SJSA1 (cell line): ENCODE results near the gene ARNT2. TPM values are rescaled to one million over a fixed set of nuclear protein-coding genes. Genes with fewer than 3 reads are reported as not detected.

Experiments used
- DNase-seq, 2 experiments: peaks; one replicate each; pipeline ENCODE4 v3.0.0-alpha.2; 2015 to 2020; ENCODE audit warnings: low spot score in 2 of 2, low read depth in 1 of 2
- H3K27ac ChIP-seq: fragments of 250-450 bp; sonication (Bioruptor Pico); 2 replicates; pipeline ENCODE4 v1.5.1; 2020; ENCODE audit warnings: mild to moderate bottlenecking, moderate library complexity
- H3K27me3 ChIP-seq: fragments of 250-450 bp; sonication (Bioruptor Pico); replicated peaks from 2 replicates; pipeline ENCODE4 v1.5.1; 2020; ENCODE audit warnings: mild to moderate bottlenecking, moderate library complexity
- H3K36me3 ChIP-seq: fragments of 250-450 bp; sonication (Bioruptor Pico); 2 replicates; pipeline ENCODE4 v1.5.1; 2020; ENCODE audit warnings: mild to moderate bottlenecking
- H3K4me1 ChIP-seq: fragments of 250-450 bp; sonication (Bioruptor Pico); replicated peaks from 2 replicates; pipeline ENCODE4 v1.6.1; 2021; ENCODE audit warnings: mild to moderate bottlenecking
- H3K4me3 ChIP-seq: fragments of 250-450 bp; sonication (Bioruptor Pico); 2 replicates; pipeline ENCODE4 v1.5.1; 2020; ENCODE audit warnings: mild to moderate bottlenecking
- H3K9me3 ChIP-seq: fragments of 250-450 bp; sonication (Bioruptor Pico); replicated peaks from 2 replicates; pipeline ENCODE4 v1.5.1; 2020; ENCODE audit warnings: mild to moderate bottlenecking
- total RNA-seq: library from RNA; depleted of rRNA; stranded (reverse); fragments of >200 nt; shearing (Covaris generic); gene quantifications from 2 replicates; pipeline ENCODE4 v1.2.3, GENCODE V29; 2014

ARNT2 gene
- total RNA-seq, 1 experiment from 2014 or later = 7.1 TPM

DNA sequence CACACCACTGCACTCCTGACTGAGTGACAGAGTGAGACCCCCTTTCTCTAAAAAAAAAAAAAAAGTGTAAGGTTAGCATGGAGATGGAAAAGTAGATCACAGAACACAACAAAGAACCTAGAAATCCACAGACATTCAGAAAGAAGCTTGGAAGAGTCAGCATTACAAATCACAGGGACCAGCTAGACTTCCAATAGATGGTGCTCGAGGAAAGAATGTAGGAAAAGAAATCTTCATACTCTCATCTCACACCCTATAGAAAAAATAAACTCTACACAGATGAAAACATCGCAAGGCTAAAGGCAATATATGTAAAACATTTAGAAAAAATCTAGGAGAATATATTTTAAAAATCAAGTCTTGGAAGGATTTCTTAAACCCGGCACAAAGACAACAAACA, 196.4 kb downstream of the ARNT2 start:
- Histone ChIP-seq H3K27me3 (no peaks in the 10 kb centered on the region), H3K27ac (no peak overlapping the region), H3K4me1 (peaks cover 19% of the 10 kb centered on the region), H3K9me3 (no peaks in the 10 kb centered on the region), H3K4me3 (no peak overlapping the region), H3K36me3 (no peaks in the 10 kb centered on the region)
- DNase-seq = no peak

GRCh38 chr15:80601256-80601655, 197.1 kb downstream of the ARNT2 start:
- H3K36me3 ChIP-seq = no peaks in the 10 kb centered on the region
- H3K9me3 ChIP-seq = no peaks in the 10 kb centered on the region
- H3K4me3 ChIP-seq = no peak overlapping the region
- no peaks in the 10 kb centered on the region for H3K27me3 ChIP-seq
- no peak for DNase-seq
- H3K4me1 ChIP-seq = peaks cover 15% of the 10 kb centered on the region
- H3K27ac ChIP-seq = no peak overlapping the region

DNA sequence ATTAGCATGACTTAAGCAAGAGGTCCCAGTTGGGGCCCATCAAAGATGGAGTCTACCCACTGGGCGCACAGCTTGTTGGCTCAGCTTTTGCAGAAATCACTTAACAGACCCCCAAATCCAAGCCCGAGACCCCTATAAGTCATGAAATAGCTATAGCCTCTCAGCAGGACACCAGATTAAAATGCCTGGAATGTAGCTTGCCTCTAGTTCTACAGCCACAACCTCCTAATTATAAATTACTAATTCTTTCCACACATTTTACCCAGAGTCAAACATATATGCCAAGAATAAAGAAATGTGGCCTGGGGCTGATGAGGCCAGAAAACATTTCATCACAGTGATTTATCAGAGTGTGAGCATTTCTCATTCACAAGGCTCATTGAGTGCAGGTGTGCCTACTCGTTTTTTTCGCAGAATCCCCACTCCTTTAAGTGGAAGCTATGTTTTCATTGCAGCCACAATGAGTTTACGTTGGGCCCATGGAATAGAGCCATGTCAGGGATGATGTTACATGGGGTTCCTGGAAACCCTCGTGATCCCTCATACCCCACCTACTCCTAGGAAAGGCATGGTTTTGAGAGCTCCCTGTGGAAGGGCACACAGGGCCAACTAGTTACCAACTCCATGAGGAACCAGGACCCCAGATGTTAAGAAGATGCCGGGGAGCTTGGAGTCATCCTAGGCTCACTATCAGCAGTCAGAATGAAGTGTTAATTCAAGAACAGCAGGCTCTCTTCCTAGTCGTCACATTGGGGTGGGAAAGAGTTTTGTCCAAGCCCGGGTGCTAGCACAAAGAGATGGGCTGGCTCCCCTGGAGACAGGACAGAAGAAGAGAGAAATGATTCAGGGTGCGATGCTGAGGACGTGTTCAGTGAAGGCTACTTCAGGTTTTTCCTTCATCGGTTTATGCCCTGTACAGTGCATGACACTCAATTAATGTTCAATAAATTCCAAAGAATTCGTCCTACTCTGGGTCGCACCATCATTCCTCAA, 200.7 kb downstream of the ARNT2 start:
- Histone ChIP-seq H3K27me3 (no peaks in the 10 kb centered on the region), H3K4me3 (no peak overlapping the region), H3K36me3 (no peaks in the 10 kb centered on the region), H3K4me1 (no peaks in the 10 kb centered on the region), H3K27ac (no peak overlapping the region), H3K9me3 (no peaks in the 10 kb centered on the region)
- no peak for DNase-seq

GRCh38 chr15:80605591-80606150, 201.5 kb downstream of the ARNT2 start:
- Histone ChIP-seq H3K27me3 (no peaks in the 10 kb centered on the region), H3K4me1 (no peaks in the 10 kb centered on the region), H3K36me3 (no peaks in the 10 kb centered on the region), H3K27ac (no peak overlapping the region), H3K9me3 (no peaks in the 10 kb centered on the region), H3K4me3 (no peak overlapping the region)
- DNase-seq = no peak

DNA sequence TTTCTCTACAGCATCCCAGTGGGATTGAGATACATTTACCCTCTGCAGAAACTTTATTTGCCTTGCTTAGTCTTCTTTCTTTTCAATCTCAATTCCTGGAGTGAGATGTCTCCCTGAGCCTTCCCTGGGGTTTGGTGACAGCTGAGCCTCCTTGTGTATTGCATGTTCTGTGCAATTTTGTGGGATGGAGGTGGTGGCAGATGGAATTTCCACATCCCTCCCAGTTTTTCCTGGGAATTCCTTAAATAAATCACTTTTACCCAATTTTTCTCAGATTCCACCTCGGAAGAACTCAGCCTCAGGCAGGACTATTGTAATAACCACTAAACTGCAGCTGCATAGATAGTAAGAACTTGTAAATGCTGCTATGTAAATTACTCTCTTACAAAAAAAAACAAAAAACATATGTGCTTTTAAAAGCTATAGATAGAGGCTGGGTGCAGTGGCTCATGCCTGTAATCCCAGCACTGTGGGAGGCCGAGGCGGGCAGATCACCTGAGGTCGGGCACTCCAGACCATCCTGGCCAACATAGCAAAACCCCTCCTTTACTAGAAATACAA, 202.4 kb downstream of the ARNT2 start:
- H3K27me3 ChIP-seq = no peaks in the 10 kb centered on the region
- DNase-seq = no peak
- no peak overlapping the region for H3K4me3 ChIP-seq
- H3K9me3 ChIP-seq = no peaks in the 10 kb centered on the region
- no peaks in the 10 kb centered on the region for H3K4me1 ChIP-seq
- no peaks in the 10 kb centered on the region for H3K36me3 ChIP-seq
- H3K27ac ChIP-seq = no peak overlapping the region

GRCh38 chr15:80607287-80607980, 203.3 kb downstream of the ARNT2 start:
- no peaks in the 10 kb centered on the region for H3K36me3 ChIP-seq
- H3K27me3 ChIP-seq = no peaks in the 10 kb centered on the region
- H3K9me3 ChIP-seq = no peaks in the 10 kb centered on the region
- DNase-seq = no peak
- H3K4me1 ChIP-seq = no peaks in the 10 kb centered on the region
- no peak overlapping the region for H3K27ac ChIP-seq
- H3K4me3 ChIP-seq = no peak overlapping the region

DNA sequence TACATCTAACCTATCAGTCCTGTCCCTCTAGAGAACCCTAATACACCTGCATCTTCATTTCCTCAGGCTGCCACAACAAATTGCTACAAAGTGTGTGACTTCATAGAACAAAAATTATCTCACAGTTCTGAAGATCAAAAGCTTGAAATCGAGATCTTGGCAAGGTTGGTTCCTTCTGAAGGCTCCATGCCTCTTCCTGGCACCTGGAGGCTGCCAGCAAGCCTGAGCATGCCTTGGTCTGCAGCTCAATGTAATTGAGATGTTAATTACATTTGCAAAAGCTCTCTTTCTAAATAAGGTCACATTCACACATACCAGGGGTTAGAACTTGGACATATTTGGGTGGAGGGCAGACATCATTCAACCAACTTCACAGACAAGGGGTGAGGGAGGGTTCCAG, 204.5 kb downstream of the ARNT2 start:
- no peaks in the 10 kb centered on the region for H3K9me3 ChIP-seq
- no peaks in the 10 kb centered on the region for H3K4me1 ChIP-seq
- no peaks in the 10 kb centered on the region for H3K27me3 ChIP-seq
- no peak overlapping the region for H3K4me3 ChIP-seq
- H3K36me3 ChIP-seq = no peaks in the 10 kb centered on the region
- H3K27ac ChIP-seq = no peak overlapping the region
- no peak for DNase-seq

DNA sequence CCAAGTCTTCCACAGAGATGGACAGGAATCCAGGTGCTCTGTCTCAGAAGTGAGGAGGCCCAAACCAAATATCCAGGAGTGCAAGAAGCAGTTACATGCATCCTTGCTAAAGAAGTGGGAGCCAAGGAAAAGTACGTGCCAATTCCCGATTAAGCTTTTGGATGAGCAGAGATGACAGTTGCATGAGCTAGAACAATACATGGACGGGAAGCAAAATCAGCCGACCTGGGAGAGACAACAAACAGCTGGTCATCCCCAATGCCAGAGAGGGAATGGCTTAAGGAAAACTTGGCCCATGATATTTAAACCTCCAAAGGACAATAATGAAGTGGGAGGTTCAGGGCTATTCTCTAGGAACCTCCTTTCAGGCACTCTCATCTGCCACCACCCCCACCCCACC, 204.9 kb downstream of the ARNT2 start:
- H3K4me1 ChIP-seq = no peaks in the 10 kb centered on the region
- no peak overlapping the region for H3K4me3 ChIP-seq
- H3K27ac ChIP-seq = no peak overlapping the region
- no peaks in the 10 kb centered on the region for H3K36me3 ChIP-seq
- DNase-seq = no peak
- no peaks in the 10 kb centered on the region for H3K9me3 ChIP-seq
- H3K27me3 ChIP-seq = no peaks in the 10 kb centered on the region

GRCh38 chr15:80609512-80609946, 205.3 kb downstream of the ARNT2 start:
- Histone ChIP-seq H3K4me3 (no peak overlapping the region), H3K27me3 (no peaks in the 10 kb centered on the region), H3K27ac (no peak overlapping the region), H3K36me3 (no peaks in the 10 kb centered on the region), H3K4me1 (no peaks in the 10 kb centered on the region), H3K9me3 (no peaks in the 10 kb centered on the region)
- no peak for DNase-seq

DNA sequence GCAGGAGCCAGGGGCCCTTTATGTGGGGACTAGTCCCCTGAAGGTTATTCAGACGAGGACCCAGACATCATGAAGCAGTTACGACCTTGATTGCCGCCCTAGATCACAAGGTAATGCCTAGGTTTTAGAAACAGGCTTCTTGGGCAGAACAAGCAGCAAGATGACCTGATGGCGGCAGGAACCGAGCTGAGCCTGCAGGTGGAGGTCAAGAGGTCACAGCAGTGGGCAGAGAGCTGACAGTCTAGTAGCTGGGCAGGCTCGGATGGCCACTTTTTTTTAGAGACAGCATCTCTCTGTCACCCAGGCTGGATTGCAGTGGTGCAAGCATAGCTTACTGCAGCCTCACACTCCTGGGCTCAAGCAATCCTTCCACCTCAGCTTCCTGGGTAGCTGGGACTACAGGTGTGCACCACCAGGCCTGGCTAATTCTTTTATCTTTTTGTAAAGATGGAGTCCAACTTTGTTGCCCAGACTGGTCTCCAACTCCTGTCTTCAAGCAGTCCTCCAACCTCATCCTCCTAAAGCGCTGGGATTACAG, 207.4 kb downstream of the ARNT2 start:
- H3K27me3 ChIP-seq = no peaks in the 10 kb centered on the region
- no peak overlapping the region for H3K4me3 ChIP-seq
- DNase-seq = no peak
- H3K36me3 ChIP-seq = no peaks in the 10 kb centered on the region
- H3K4me1 ChIP-seq = peaks cover 14% of the 10 kb centered on the region
- no peak overlapping the region for H3K27ac ChIP-seq
- no peaks in the 10 kb centered on the region for H3K9me3 ChIP-seq

DNA sequence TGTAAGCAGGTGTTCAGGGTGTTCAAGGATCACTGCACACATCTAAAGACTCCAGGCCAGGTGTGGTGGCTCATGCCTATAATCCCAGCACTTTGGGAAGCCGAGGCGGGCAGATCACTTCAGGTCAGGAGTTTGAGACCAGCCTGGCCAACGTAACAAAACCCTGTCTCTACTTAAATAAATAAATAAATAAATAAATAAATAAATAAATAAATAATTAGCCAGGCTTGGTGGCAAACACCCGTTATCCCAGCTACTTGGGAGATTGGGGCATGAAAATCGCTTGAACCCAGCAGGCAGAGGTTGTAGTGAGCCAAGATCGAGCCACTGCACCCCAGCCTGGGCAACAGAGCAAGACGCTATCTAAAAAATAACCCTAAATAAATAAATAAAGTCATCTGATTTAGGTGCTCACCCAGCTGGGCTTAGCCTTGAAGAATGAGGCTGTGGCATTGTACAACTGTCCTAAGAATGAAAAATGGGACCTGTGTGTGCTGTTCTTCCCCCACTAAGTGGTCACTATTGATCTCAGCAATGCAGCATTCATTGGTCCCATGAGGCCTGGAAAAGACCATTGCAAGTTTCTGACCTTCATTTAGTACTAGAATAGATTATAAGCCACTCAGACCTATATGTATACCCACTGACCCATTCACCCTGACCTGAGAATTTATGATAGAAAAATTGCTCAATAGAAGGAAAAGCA, 208.1 kb downstream of the ARNT2 start:
- H3K27me3 ChIP-seq = no peaks in the 10 kb centered on the region
- H3K4me1 ChIP-seq = peaks cover 16% of the 10 kb centered on the region
- no peak overlapping the region for H3K4me3 ChIP-seq
- no peaks in the 10 kb centered on the region for H3K36me3 ChIP-seq
- DNase-seq = no peak
- 0 out of 2 replicates have a peak, but pooled peaks cover 3% of the 10 kb centered on the region for H3K9me3 ChIP-seq
- no peak overlapping the region for H3K27ac ChIP-seq

- Histone ChIP-seq H3K27me3 (no peaks in the 10 kb centered on the region), H3K4me1 (peaks cover 17% of the 10 kb centered on the region), H3K27ac (no peak overlapping the region), H3K36me3 (no peaks in the 10 kb centered on the region), H3K9me3 (0 out of 2 replicates have a peak, but pooled peaks cover 3% of the 10 kb centered on the region), H3K4me3 (no peak overlapping the region)
- DNase-seq = no peak
Observed at GRCh38 chr15:80613762-80614365, 209.7 kb downstream of the ARNT2 start.
